Uterus (tissue), 2 donors: Measurements from ENCODE around the gene MIF4GD.

Experiments
- POLR2A ChIP-seq, 2 donors: fragments of 450-650 bp; IDR thresholded peaks; one replicate each; pipeline ENCODE4 v1.6.1; 2016; ENCODE audit warnings: antibody characterized with exemption in 2 of 2, mild to moderate bottlenecking in 1 of 2, moderate library complexity in 1 of 2
- TF ChIP-seq, protein P1 (sequence below), 4 experiments: fragments of 200-600 bp in 2 of 4; fragments of 450-650 bp in 2 of 4; sonication (generic) in 2 of 4; IDR thresholded peaks; one replicate each; pipeline ENCODE4 v1.5.1; 2016 to 2019; ENCODE audit warnings: antibody characterized with exemption in 4 of 4, mild to moderate bottlenecking in 2 of 4, moderate library complexity in 1 of 4

DNA sequence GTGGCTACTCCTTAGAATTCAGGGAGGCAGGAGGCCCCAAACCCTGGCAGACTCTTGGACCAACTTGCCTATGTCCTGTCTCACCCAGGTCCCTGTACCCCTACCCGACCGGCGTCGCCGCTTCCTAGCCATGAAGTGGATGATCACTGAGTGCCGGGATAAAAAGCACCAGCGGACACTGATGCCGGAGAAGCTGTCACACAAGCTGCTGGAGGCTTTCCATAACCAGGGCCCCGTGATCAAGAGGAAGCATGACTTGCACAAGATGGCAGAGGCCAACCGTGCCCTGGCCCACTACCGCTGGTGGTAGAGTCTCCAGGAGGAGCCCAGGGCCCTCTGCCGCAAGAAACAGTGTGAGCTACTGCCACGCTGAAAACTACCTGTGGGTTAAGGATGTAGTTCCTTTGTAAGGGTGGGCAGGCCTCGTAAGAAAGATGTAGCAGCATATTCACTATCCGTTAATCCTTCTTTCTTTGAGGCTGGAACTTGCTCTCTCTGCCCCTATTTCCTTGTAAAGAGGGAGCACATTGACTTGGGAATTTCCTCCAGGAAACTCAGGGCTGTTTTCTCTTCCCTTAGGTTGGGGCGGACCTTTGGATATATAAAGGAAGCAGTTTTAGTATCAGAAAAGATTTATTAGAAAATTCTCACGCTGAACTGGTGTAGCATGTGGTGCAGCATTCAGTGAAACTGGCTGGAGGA is 5.3 kb downstream of the MIF4GD start:
- TF ChIP-seq, protein P1, sequence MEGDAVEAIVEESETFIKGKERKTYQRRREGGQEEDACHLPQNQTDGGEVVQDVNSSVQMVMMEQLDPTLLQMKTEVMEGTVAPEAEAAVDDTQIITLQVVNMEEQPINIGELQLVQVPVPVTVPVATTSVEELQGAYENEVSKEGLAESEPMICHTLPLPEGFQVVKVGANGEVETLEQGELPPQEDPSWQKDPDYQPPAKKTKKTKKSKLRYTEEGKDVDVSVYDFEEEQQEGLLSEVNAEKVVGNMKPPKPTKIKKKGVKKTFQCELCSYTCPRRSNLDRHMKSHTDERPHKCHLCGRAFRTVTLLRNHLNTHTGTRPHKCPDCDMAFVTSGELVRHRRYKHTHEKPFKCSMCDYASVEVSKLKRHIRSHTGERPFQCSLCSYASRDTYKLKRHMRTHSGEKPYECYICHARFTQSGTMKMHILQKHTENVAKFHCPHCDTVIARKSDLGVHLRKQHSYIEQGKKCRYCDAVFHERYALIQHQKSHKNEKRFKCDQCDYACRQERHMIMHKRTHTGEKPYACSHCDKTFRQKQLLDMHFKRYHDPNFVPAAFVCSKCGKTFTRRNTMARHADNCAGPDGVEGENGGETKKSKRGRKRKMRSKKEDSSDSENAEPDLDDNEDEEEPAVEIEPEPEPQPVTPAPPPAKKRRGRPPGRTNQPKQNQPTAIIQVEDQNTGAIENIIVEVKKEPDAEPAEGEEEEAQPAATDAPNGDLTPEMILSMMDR (IDR thresholded peaks at IDR 0.05), result no peak
- no peak for TF ChIP-seq POLR2A (IDR thresholded peaks at IDR 0.05)
